Measurements from ENCODE around the gene COL16A1. TPM values are rescaled to one million over a fixed set of nuclear protein-coding genes. Genes with fewer than 3 reads are reported as not detected.

COL16A1 gene
- total RNA-seq, 3 donors from 2014 or later, result 0.57 to 0.89 (median 0.61) TPM

DNA sequence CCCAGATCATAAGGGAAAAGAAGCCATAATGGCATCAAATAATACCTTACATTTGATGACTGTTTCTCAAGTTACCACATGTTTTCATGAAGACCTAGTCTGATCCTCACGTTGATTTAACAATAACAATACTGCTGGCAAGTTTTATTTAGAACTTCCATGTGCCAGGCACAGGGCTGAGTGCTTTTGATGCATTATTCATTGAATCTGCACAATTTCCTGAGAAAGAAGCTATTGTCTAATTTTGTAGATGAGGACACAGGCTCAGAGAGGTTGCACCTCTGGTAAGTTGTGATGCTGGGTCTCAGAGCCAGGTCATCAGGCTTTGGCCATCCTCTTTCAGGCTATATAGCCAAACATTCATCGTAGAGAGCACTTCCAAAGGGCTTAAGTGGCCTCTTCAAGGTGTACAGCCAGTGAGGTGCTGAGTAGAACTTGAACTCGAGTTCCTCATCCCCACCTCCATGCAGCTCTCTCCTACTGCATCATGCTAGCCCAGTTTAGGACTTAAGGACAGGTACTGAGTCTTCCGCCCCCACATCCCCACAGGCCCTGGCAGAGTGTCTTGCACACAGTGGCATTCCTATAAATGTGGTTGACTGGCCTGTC is 50.8 kb downstream of the COL16A1 start:
- no peak for DNase-seq
- Mint-ChIP-seq H3K4me3 (no peak overlapping the region), H3K4me1 (ENCODE audit: low read depth) (no peaks in the 10 kb centered on the region), H3K36me3 (ENCODE audit: insufficient read depth) (no peaks in the 10 kb centered on the region), H3K27me3 (ENCODE audit: low read depth) (peaks cover 2% of the 10 kb centered on the region), H3K9me3 (no peaks in the 10 kb centered on the region)
- no peak for ATAC-seq

DNA sequence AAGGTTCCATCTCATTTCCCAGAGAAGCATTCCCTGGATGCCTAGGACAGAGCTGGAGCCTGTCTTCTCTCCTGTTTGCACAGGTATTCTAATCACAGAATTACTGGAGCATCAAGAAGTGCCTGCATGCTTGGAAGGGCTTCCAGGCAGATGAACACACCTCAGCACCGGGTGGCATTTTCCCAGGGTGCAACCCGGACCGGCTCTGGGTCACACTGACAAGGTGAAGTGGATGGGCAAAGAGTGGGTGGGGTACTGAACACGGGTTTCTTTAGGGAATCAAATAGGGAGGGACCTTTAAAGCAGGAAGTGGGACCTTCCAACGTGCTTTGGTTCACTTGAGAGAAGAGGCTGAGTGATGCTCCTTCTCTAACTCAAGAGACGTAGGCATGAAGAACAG is 52.1 kb downstream of the COL16A1 start:
- peaks cover 2% of the 10 kb centered on the region for H3K27me3 Mint-ChIP-seq (ENCODE audit: low read depth)
- H3K36me3 Mint-ChIP-seq (ENCODE audit: insufficient read depth), result no peaks in the 10 kb centered on the region
- peaks cover 2% of the 10 kb centered on the region for H3K4me1 Mint-ChIP-seq (ENCODE audit: low read depth)
- ATAC-seq, result no peak
- no peak overlapping the region for H3K4me3 Mint-ChIP-seq
- DNase-seq, result no peak
- no peaks in the 10 kb centered on the region for H3K9me3 Mint-ChIP-seq

DNA sequence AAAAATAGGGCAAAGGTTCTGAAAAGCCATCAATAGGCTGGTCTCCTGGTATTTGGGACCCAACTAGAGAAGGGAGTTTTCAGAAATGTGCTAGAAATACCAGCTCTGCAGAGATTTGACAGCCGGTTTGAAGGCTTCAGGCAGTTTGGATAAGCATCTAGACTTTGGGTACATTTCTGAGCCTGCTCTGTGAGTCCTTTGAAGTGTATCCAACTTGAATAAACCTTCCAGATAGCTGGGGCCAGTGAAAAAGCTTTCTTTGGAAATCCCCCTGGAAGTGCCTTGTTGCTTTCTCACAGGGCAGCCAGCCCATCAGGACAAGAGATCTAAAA is 52.8 kb downstream of the COL16A1 start:
- Mint-ChIP-seq H3K4me3 (no peak overlapping the region), H3K4me1 (ENCODE audit: low read depth) (peaks cover 6% of the 10 kb centered on the region), H3K36me3 (ENCODE audit: insufficient read depth) (no peaks in the 10 kb centered on the region), H3K27me3 (ENCODE audit: low read depth) (peaks cover 2% of the 10 kb centered on the region), H3K9me3 (peaks cover 3% of the 10 kb centered on the region)
- DNase-seq (no peak), ATAC-seq (no peak)

DNA sequence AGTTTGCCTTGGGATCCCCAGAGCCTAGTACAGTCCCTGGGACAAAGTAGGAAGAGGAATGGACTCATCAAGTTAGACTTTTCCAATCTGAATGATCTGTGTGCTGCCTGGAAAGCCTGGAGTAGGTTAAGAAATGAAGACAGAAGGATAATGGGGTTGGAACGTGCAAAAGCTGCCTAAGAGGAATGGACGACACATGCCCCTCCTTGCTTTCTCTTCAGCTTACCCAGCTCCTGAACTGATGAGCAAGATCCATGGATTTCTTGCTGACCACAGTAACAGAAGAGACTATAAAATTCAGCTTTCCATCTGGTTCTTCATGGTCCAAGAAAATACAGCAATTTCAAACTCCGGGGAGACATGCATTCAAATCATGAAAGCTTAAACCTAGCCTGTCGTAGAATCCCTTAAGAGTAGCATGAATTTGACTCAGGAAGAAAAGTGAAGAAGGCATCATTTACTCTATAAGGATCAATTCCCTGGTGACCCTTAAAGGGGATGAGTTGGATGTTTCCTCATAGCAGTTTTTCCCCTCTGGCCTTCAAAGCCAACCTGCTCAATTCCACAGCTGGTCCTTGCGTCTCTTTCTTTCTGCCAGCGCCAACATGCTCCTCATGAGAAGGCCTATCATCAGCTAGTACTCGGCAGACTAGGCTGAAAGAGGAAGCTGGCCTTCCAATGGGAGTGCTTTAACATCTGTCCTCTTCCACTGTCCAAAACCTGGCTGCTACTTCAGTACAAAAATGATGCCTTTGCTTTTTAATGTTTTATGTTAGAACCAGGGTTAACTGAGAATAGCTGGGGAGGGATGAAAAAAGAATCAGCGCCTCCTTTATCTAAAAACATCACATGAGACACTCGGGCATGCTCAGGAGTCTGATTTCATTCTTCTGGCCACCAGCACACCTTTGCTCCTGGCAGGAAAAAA is 53.4 kb downstream of the COL16A1 start:
- H3K4me3 Mint-ChIP-seq, result no peak overlapping the region
- H3K36me3 Mint-ChIP-seq (ENCODE audit: insufficient read depth), result no peaks in the 10 kb centered on the region
- peaks cover 3% of the 10 kb centered on the region for H3K9me3 Mint-ChIP-seq
- ATAC-seq, result no peak
- H3K27me3 Mint-ChIP-seq (ENCODE audit: low read depth), result peaks cover 1% of the 10 kb centered on the region
- no peak for DNase-seq
- H3K4me1 Mint-ChIP-seq (ENCODE audit: low read depth), result peaks cover 12% of the 10 kb centered on the region

DNA sequence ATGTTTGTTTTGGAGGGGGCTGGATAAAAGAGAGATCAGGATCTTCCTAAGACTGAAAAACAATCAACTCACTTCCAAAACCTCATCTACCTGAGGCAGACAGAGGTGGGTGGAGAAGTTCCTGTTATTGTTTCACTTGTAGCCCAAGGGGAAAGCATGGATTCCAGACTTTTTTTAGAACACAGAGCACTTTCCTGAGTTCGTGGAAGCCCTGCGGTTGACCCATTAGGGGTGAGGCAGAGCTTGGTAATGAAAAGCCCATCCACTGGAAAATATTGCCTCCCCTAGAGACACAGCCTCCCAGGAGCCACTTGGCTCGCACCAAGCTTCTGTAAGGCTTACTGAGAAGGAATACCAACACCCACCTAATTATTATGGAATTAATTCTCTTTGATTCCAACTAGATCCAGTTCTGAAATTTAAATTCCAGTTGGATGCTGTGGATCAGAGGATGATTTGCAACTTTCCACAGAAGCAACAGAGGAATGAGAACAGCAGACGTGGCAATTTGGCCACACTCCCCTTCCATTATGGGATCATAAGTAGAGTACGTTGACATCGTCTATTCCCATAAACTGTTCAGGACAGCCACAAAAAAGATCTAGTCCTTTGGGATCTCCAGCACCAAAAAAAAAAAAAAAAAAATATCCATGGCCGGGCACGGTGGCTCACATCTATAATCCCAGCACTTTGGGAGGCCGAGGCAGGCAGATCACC is 55.0 kb downstream of the COL16A1 start:
- Mint-ChIP-seq H3K27me3 (ENCODE audit: low read depth) (no peaks in the 10 kb centered on the region), H3K4me1 (ENCODE audit: low read depth) (peaks cover 23% of the 10 kb centered on the region), H3K9me3 (peaks cover 3% of the 10 kb centered on the region), H3K36me3 (ENCODE audit: insufficient read depth) (no peaks in the 10 kb centered on the region), H3K4me3 (no peak overlapping the region)
- DNase-seq, result no peak
- ATAC-seq, result no peak

DNA sequence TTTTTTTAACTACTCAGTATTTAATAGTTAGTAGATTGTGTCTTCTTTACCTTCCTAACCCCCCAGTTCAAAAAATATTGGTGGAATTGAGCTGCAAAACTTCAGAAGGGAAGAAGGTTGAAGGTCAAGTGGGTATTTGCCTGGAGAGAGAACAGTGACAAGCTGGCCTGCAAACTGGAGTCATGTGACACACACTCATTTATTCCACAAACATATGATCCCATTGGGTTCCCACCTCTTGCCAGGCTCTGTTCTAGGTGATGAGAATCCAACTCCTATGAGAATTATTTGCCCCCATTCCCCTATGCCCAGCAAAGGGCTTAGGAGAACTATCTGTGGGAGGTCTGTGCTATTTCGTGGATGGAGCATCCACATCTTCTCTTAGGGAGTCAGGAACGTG is 55.6 kb downstream of the COL16A1 start:
- ATAC-seq, result no peak
- no peak for DNase-seq
- H3K9me3 Mint-ChIP-seq, result peaks cover 3% of the 10 kb centered on the region
- H3K4me1 Mint-ChIP-seq (ENCODE audit: low read depth), result peaks cover 28% of the 10 kb centered on the region
- no peaks in the 10 kb centered on the region for H3K27me3 Mint-ChIP-seq (ENCODE audit: low read depth)
- no peaks in the 10 kb centered on the region for H3K36me3 Mint-ChIP-seq (ENCODE audit: insufficient read depth)
- no peak overlapping the region for H3K4me3 Mint-ChIP-seq

DNA sequence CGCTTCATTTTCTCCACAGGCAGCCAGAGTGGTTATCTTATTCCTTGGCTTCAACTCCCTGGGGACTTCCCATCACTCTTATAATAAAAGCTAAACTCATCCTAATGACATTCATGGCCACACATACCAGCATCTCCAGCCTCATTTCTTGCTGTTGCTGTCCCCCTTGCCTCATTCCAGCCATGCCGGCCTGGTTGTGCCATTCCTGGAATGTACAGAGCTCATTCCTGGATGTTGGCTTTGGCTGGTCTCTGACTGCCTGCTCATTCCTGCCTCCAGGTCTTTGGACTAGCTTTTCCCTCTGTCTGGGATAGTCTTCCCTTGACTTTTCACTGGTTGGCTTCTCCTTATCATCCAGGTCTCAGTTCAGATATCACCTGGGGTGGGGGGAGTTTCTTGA is 56.7 kb downstream of the COL16A1 start:
- peaks cover 3% of the 10 kb centered on the region for H3K9me3 Mint-ChIP-seq
- ATAC-seq (no peak), DNase-seq (no peak)
- no peaks in the 10 kb centered on the region for H3K27me3 Mint-ChIP-seq (ENCODE audit: low read depth)
- peaks cover 34% of the 10 kb centered on the region for H3K4me1 Mint-ChIP-seq (ENCODE audit: low read depth)
- H3K36me3 Mint-ChIP-seq (ENCODE audit: insufficient read depth), result no peaks in the 10 kb centered on the region
- H3K4me3 Mint-ChIP-seq, result peak overlapping the region; percentile 14

DNA sequence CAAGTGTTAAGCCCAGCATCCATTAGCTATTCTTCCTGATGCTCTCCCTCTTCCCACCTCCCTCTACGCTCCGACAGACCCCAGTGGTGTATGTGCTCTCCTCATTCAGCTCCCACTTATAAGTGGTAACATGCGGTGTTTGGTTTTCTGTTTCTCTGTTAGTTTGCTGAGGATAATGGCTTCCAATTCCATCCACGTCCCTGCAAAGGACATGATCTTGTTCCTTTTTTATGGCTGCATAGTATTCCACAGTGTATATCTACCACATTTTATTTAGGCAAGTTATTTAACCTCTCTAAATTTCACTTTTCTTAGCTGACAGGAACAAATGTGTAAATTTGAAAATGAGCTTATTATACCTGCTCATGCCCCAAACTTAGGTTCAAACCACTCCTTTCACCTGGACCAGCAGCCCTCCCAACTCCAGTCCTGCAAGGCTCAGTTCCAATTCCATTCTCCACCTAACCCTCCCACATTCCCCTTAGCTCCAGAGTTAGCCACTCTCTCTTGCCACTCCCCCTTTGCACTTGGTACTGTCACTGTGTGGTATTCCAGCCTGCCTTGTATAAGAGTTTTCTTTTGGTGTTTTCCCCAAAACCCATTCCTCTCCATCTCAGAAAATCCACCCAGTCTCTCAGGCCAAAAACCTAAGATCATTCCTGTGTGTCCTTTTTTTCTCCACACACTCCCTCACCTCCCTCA is 57.4 kb downstream of the COL16A1 start:
- Mint-ChIP-seq H3K4me3 (peak overlapping the region; percentile 99), H3K36me3 (ENCODE audit: insufficient read depth) (no peaks in the 10 kb centered on the region), H3K4me1 (ENCODE audit: low read depth) (peaks cover 34% of the 10 kb centered on the region), H3K27me3 (ENCODE audit: low read depth) (no peaks in the 10 kb centered on the region), H3K9me3 (peaks cover 3% of the 10 kb centered on the region)
- no peak for ATAC-seq
- no peak for DNase-seq

DNA sequence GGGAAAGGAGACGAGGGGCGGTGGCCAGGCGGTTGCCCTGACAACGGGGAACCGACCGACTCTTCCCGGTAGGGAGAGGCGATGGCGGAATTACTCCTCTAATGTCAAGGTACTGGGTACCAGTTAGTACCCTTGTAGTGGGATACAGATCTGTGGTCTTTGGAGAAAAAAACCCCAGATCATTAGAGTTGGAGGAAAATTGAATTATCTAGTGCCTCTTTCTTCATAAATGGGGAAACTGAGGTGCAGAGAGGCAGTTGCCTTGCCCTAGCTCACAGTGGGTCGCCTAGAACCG is 58.6 kb downstream of the COL16A1 start:
- ATAC-seq (no peak), DNase-seq (no peak)
- peaks cover 34% of the 10 kb centered on the region for H3K4me1 Mint-ChIP-seq (ENCODE audit: low read depth)
- H3K4me3 Mint-ChIP-seq, result peak overlapping the region; percentile 99
- H3K36me3 Mint-ChIP-seq (ENCODE audit: insufficient read depth), result no peaks in the 10 kb centered on the region
- peaks cover 3% of the 10 kb centered on the region for H3K9me3 Mint-ChIP-seq
- H3K27me3 Mint-ChIP-seq (ENCODE audit: low read depth), result no peaks in the 10 kb centered on the region

DNA sequence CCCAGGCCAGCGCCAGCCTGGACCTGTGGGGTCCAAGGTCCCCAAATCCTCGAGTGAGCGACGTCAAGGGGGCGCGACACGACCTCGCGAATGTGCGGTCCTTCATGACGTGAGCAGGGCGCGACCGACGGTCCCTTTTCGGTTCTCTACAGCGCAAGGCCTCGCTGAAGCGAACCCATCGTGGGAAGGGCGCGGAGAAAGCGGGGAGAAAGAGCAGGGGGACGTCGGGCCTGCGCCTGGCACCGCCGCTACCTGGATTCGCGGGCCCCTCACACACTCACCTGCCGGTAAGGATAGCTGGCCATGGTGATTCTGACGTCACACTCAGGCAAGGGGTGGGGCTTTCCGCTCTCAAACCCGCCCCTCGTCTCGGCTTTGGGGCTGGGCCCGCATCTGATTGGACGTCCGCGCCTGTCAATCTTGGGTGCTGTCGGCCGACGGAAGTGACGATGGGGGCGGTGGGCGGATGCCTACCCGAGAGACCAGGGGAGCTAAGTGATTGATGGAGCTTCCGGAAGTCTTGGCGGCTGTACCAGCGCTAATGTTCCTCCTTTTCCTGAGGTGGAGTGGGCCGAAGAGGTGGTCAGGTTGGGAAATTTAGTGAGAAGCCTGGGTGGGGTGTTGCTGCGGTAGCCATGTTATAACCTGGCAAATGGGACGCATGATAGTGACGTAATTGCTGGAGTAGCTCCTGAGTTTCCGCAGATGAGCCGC is 59.1 kb downstream of the COL16A1 start, which contains the start of gene PEF1:
PEF1 (minus strand) TSS at position 317 of the 714 bp plus-strand sequence; CDS start at position 305, 12 bp downstream.
- H3K36me3 Mint-ChIP-seq (ENCODE audit: insufficient read depth), result no peaks in the 10 kb centered on the region
- H3K27me3 Mint-ChIP-seq (ENCODE audit: low read depth), result no peaks in the 10 kb centered on the region
- H3K4me3 Mint-ChIP-seq, result peak within 1 kb of the TSS; percentile 99
- H3K9me3 Mint-ChIP-seq, result peaks cover 3% of the 10 kb centered on the region
- peaks cover 34% of the 10 kb centered on the region for H3K4me1 Mint-ChIP-seq (ENCODE audit: low read depth)
- ATAC-seq (peak; percentile 90 to 91), DNase-seq (peak; percentile 99)

DNA sequence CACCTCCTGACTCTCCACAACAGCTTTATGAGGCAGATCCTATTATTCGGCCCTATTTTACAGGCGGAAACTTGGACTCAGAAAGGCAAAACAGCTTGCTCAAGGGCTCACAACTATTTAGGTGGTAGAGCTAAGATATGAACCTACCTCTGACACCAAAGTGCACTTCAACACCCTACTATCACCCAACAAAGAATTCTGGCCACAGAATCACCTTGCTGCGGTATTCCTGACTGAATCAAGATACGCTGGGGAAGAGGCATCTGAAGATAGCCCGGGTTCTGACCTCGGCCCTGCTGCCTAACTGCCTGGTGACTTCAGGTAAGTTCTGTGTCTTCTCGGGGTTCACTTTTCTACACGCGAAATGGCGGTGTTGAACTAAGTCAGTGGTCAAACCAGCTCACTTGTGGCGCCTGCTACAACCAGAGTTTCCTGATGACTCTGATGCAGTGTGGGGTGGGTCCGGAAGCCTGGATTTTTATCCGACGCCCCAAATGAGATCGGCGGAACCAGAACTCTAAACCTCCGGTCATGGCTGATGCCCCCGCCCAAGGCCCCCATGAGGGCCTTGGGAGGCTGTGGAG is 59.7 kb downstream of the COL16A1 start:
- H3K36me3 Mint-ChIP-seq (ENCODE audit: insufficient read depth), result no peaks in the 10 kb centered on the region
- peak overlapping the region; percentile 99 for H3K4me3 Mint-ChIP-seq
- no peak for DNase-seq
- H3K27me3 Mint-ChIP-seq (ENCODE audit: low read depth), result no peaks in the 10 kb centered on the region
- ATAC-seq, result peak; percentile 53 to 59
- H3K9me3 Mint-ChIP-seq, result peaks cover 3% of the 10 kb centered on the region
- peaks cover 34% of the 10 kb centered on the region for H3K4me1 Mint-ChIP-seq (ENCODE audit: low read depth)

DNA sequence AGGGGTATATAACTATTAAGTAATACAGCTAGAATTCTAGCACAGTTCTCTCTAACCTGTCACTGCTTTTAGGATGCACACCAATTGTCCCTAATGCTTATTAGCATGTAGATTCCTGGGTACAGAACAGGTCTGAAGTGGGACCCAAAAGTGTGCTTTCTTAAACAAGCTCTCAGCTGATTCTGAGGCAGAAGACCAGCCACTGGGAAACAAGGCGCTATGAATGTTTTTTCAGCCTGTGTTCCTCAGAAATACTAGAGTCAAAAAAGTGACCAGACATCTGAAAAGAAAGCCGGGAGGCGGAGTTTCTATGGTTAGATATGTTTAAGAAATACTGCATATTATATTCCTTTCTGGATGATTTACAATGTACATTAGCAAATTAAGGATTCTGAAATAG is 60.9 kb downstream of the COL16A1 start:
- H3K36me3 Mint-ChIP-seq (ENCODE audit: insufficient read depth), result no peaks in the 10 kb centered on the region
- H3K4me1 Mint-ChIP-seq (ENCODE audit: low read depth), result peaks cover 41% of the 10 kb centered on the region
- ATAC-seq, result no peak
- no peak for DNase-seq
- H3K27me3 Mint-ChIP-seq (ENCODE audit: low read depth), result no peaks in the 10 kb centered on the region
- H3K9me3 Mint-ChIP-seq, result peaks cover 3% of the 10 kb centered on the region
- no peak overlapping the region for H3K4me3 Mint-ChIP-seq

DNA sequence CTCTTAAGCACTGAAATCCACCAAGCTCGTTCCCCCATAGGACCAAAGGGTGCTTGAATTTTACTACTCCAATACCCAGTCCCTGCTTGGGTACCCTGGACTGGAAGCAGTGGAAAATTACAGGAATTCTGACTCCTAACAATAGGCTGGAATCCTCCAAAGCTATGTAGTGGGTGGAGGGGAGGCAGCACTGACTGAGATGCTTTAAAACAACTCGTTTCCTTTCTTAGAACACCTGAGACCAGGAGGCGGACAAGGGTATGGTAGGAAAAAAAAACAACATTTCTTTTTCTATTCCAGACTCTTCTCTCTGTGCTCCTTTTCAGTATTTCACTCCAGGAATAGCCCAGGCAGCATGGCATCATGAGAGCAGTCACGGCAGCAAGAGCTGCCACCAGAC is 61.5 kb downstream of the COL16A1 start:
- H3K4me1 Mint-ChIP-seq (ENCODE audit: low read depth), result peaks cover 45% of the 10 kb centered on the region
- ATAC-seq, result no peak
- H3K4me3 Mint-ChIP-seq, result peak overlapping the region; percentile 17
- DNase-seq, result no peak
- no peaks in the 10 kb centered on the region for H3K27me3 Mint-ChIP-seq (ENCODE audit: low read depth)
- peaks cover 3% of the 10 kb centered on the region for H3K9me3 Mint-ChIP-seq
- peaks cover 2% of the 10 kb centered on the region for H3K36me3 Mint-ChIP-seq (ENCODE audit: insufficient read depth)

All from activated T-cell treated with anti-CD3 and anti-CD28 coated beads, Interleukin-2, amount 50 U/mL, for 4 hours (primary cell).